Kidney glomerular epithelial cell (primary cell): ENCODE data around the gene RPA1.

Experiments used
- DNase-seq: peaks from one replicate; lab custom pipeline; 2025; lab: John Stamatoyannopoulos, UW

RPA1 gene

GRCh38 chr17:1941272-1942065 is 111.7 kb downstream of the RPA1 start:
- DNase-seq, result no peak

DNA sequence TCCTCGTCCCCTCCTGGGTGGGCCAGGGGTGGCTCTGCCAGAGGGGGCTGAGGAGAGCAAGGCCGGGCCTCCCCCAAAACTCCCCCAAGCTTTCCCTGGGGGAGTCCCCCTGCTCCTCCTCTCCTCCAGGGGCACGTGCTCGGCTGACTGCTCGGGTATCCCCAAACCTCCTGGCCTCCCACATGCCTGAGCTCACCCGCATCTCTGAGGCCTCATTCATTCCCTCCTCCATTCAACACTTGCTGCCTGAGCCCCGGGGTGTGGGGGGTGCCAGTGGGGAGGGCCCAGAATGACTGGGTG is 112.2 kb downstream of the RPA1 start:
- DNase-seq, result no peak

DNA sequence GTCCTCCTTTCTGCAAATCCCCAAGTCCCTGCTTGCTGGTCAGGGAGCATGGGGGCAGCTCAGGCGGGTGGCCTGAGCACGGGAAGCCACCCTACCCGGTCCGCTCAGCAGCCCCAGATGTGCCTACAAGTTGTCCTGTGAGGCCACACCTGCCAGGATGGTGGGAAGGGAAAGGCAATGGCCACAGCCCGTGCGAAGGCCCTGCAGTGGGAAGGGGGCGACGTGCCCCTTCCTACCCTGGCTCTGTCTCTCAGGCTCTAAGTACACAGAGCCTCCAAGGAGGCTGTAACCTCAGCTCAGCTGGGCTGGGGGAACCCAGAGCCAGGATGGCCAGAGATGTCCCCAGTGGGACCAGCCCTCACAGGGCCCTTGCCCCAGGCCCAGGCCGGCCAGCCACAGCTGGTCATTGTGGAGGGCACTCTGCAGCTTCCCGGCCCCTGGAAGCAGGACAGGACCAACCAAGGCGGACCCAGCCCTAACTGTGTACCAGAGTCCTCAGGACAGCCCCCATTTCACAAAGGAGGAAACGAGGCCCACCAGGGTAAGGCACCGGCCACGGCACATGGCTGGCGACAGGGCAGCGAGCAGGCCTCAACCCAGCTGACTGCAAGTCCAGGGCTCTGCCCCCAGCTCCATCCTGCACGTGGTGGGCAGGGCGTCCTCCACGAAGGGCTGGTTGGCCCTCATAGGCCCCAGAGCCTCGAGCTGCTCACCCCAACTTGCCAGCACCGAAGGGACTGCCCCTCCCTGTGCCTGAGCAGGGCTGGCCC is 113.0 kb downstream of the RPA1 start:
- no peak for DNase-seq

GRCh38 chr17:1943436-1943831 is 113.6 kb downstream of the RPA1 start:
- no peak for DNase-seq

DNA sequence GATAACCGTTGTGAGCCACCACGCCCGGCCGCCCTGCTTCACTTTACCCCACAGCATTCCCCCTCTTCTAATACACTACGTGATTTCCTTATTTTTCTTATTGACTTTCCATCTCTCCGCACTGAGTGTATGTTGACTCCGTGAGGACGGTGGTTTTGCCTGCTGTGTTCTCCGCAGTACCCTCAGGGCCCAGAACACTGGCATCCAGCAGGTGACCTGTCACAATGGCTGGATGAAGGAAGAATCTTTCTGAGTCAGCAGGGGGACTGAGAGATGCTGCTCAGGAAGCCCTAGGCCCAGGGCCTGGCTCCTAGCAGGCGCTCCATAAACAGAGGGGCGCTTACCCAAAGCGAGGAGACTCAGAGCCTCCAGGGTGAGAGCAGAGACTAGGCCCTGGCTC is 115.8 kb downstream of the RPA1 start:
- no peak for DNase-seq

DNA sequence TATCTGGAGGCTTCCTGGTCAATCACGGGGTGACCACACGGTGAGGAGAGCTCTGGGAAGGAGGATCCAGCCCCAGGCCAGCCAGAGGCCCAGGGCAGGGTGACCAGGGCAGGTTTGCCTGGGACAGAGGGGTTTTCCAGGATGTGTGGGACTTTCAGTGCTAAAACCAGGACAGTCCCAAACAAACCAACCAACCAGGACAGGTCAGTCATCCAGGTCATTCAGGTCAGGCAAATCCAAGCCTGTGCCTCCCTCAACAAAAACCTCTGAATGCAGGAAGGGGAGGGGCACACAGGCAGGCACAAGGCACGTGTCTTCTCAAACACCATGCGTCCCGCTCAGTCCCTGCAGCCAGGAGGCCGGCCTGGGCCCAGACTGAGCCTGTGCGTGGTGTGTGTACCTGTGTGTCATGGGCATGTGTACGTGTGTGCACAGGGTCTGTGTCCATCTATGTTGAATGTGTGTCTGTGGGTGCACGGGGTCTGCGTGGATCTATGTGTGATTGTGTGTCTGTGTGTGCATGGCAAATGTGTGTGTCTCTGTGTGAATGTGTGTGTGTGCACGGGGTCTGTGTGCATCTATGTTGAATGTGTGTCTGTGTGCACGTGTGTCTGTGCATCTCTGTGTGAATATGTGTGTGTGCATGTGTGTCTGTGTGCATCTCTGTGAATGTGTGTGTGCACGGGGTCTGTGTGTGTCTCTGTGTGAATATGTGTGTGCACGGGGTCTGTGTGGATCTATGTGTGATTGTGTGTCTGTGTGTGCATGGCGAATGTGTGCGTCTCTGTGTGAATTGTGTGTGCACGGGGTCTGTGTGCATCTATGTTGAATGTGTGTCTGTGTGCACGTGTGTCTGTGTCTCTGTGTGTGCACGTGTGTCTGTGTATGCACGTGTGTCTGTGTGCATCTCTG is 116.5 kb downstream of the RPA1 start:
- DNase-seq, result no peak

DNA sequence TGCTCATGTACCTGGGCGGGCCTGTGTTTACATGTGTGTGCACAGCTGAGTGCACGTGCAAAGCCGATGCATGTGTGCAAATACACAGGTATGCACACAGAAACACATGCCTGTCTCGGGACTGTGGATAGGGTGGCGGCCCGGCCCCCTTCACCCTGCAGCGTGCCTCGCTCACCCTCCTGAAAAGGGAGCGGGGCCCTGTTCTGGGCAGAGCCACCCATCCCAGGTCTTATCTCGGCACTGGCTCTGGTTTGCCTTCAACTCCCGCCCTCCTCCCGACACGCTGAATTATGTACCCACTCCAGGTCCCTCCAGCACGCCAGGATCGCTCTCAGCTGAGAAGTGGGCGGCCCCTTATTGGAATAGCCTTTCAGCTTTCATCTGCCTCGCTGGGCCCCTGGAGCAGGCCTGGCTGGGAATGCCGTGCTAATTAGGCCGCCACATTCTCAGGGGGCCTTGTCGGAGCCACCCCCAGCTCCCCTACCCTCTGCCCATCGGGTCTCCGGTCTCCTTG is 117.5 kb downstream of the RPA1 start:
- DNase-seq, result no peak

DNA sequence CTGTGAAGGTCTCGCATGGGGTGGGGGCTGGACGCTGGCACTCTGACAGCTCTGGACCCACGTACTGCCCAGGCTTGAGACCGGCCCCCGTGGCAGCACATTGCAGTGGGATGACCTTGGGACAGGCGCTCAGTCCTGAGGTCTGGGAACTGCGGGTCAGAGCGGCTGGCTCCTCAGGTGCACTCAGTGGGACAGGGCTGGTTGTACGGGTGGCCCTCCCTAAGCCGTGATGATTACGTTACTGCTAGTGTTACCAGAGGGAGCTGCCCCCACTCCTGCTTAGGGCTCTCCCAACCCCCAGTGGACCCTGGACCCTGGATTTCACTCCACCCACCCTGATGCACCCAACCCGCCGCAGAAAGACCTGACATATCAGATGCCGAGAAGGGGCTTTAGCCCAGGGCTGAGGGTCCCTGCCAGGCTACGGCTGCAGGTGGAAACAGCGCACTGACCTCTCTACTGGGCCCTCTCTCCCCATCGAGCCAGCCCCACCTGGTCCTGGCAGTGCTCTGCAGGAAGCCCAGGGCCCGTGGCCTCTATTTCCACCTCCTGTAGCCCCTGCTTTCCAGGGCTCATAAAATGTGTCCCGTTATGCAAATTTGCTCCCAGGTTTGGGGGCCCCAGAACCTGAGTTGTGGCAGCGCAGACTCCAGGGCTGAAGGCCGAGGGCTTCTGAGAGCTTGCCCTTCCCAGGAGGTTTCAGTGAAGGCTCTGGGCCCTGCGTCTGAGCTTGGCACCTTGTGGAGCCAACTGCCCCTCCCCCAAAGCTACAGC is 118.1 kb downstream of the RPA1 start:
- DNase-seq, result no peak

- DNase-seq, result no peak
Measured at GRCh38 chr17:1948517-1948825, 118.7 kb downstream of the RPA1 start.
